ENCODE data around the gene KDF1. TPM values are rescaled to one million over a fixed set of nuclear protein-coding genes. Genes with fewer than 3 reads are reported as not detected.

The KDF1 gene
- total and polyA plus RNA-seq, 2 of the 13 experiments (the other 11 are each of a cell fraction or from before 2014, with no cell fraction given) = 1.9 to 4.9 TPM

GRCh38 chr1:26999440-26999987 lies 39.2 kb upstream of the KDF1 start (continued):
- TF ChIP-seq SIX1 (CRISPR knock-in tag; IDR thresholded peaks at IDR 0.05; ENCODE audit: borderline replicate concordance) (no peak), NFKBIZ (CRISPR knock-in tag; IDR thresholded peaks at IDR 0.05) (no peak), HNRNPL (IDR thresholded peaks at IDR 0.05; ENCODE audit: low read depth, low read length) (no peak), ZNF816 (CRISPR knock-in tag; IDR thresholded peaks at IDR 0.05; ENCODE audit: borderline replicate concordance) (no peak), THRA (CRISPR knock-in tag; IDR thresholded peaks at IDR 0.05; ENCODE audit: borderline replicate concordance) (no peak), ZNF230 (CRISPR knock-in tag; IDR thresholded peaks at IDR 0.05) (no peak), FOXC1 (CRISPR knock-in tag; IDR thresholded peaks at IDR 0.05; ENCODE audit: borderline replicate concordance) (no peak), RBM39 (IDR thresholded peaks at IDR 0.05; ENCODE audit: low read depth, low read length, poor library complexity, severe bottlenecking) (peak; percentile 13), PCBP2 (optimal IDR thresholded peaks at IDR 0.05; ENCODE audit: low read depth, low read length, poor library complexity, severe bottlenecking) (peak; percentile 25), ZNF782 (CRISPR knock-in tag; IDR thresholded peaks at IDR 0.05; ENCODE audit: borderline replicate concordance) (no peak), ELF4 (CRISPR knock-in tag; IDR thresholded peaks at IDR 0.05; ENCODE audit: borderline replicate concordance) (no peak), NR0B2 (CRISPR knock-in tag; IDR thresholded peaks at IDR 0.05) (no peak), MTA3 (CRISPR knock-in tag; IDR thresholded peaks at IDR 0.05) (no peak), ZNF432 (CRISPR knock-in tag; IDR thresholded peaks at IDR 0.05; ENCODE audit: borderline replicate concordance) (no peak), MLXIP (CRISPR knock-in tag; IDR thresholded peaks at IDR 0.05; ENCODE audit: borderline replicate concordance) (no peak), TGIF2 (CRISPR knock-in tag; IDR thresholded peaks at IDR 0.05) (no peak), AGO1 (IDR thresholded peaks at IDR 0.05; ENCODE audit: low read depth, low read length, poor library complexity, severe bottlenecking) (peak; percentile 70), RBM22 (optimal IDR thresholded peaks at IDR 0.05; ENCODE audit: low read length) (peak; percentile 97), ZFP36L1 (CRISPR knock-in tag; IDR thresholded peaks at IDR 0.05) (no peak), NCOA1 (CRISPR knock-in tag; IDR thresholded peaks at IDR 0.05) (no peak), ZBTB46 (CRISPR knock-in tag; IDR thresholded peaks at IDR 0.05; ENCODE audit: borderline replicate concordance) (no peak), PITX1 (CRISPR knock-in tag; IDR thresholded peaks at IDR 0.05) (no peak)
